ENCODE measurements around the gene EZH1. TPM values are rescaled to one million over a fixed set of nuclear protein-coding genes. Genes with fewer than 3 reads are reported as not detected.

Gene EZH1
- total RNA-seq, 6 donors from 2014 or later, result 30.7 to 122 (median 55.0) TPM

- 75 to 83% methylated on average over 3 of the region's 3 CpGs for WGBS, 2 donors
- H3K4me3 ChIP-seq, result no peak overlapping the region
- H3K4me1 ChIP-seq, result peaks cover 14 to 29% (median 20%) of the 10 kb centered on the region in 4 donors
- H3K9me3 ChIP-seq, result no peaks in the 10 kb centered on the region
- peaks cover 22 to 54% (median 36%) of the 10 kb centered on the region in 4 donors for H3K36me3 ChIP-seq
- TF ChIP-seq POLR2AphosphoS5 (IDR thresholded peaks at IDR 0.05) (no peak), POLR2A (IDR thresholded peaks at IDR 0.05) (no peak), EP300 (IDR thresholded peaks at IDR 0.05) (no peak)
- TF ChIP-seq, protein P1, sequence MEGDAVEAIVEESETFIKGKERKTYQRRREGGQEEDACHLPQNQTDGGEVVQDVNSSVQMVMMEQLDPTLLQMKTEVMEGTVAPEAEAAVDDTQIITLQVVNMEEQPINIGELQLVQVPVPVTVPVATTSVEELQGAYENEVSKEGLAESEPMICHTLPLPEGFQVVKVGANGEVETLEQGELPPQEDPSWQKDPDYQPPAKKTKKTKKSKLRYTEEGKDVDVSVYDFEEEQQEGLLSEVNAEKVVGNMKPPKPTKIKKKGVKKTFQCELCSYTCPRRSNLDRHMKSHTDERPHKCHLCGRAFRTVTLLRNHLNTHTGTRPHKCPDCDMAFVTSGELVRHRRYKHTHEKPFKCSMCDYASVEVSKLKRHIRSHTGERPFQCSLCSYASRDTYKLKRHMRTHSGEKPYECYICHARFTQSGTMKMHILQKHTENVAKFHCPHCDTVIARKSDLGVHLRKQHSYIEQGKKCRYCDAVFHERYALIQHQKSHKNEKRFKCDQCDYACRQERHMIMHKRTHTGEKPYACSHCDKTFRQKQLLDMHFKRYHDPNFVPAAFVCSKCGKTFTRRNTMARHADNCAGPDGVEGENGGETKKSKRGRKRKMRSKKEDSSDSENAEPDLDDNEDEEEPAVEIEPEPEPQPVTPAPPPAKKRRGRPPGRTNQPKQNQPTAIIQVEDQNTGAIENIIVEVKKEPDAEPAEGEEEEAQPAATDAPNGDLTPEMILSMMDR (IDR thresholded peaks at IDR 0.05), result no peak
- no peak overlapping the region for H3K27ac ChIP-seq
- peaks cover 0 to 42% (median 10%) of the 10 kb centered on the region in 4 donors for H3K27me3 ChIP-seq
- DNase-seq, result no peak
- no peak for ATAC-seq (ENCODE audit: low FRiP score in 2 of 2)
Observed at GRCh38 chr17:42779304-42779935, 34.6 kb upstream of the EZH1 start.

- no peak overlapping the region for H3K27ac ChIP-seq
- 96 to 100% methylated on average over 3 to 5 of the region's 5 CpGs for WGBS, 2 donors
Observed at GRCh38 chr17:42778570-42778969, 33.7 kb upstream of the EZH1 start.

GRCh38 chr17:42775534-42776098 is 30.8 kb upstream of the EZH1 start:
- peaks cover 22 to 54% (median 36%) of the 10 kb centered on the region in 4 donors for H3K36me3 ChIP-seq
- 63 to 64% methylated on average over 3 of the region's 3 CpGs for WGBS, 2 donors
- TF ChIP-seq POLR2A (IDR thresholded peaks at IDR 0.05), result no peak
- TF ChIP-seq POLR2AphosphoS5 (IDR thresholded peaks at IDR 0.05), result no peak
- no peak for TF ChIP-seq EP300 (IDR thresholded peaks at IDR 0.05)
- TF ChIP-seq, protein P1 (IDR thresholded peaks at IDR 0.05), result no peak
- peaks cover 0 to 4% (median 1%) of the 10 kb centered on the region in 4 donors for H3K27me3 ChIP-seq
- H3K4me1 ChIP-seq, result peaks cover 16 to 38% (median 21%) of the 10 kb centered on the region in 4 donors
- no peaks in the 10 kb centered on the region for H3K9me3 ChIP-seq
- no peak overlapping the region for H3K4me3 ChIP-seq
- H3K27ac ChIP-seq, result no peak overlapping the region
- DNase-seq (no peak), ATAC-seq (ENCODE audit: low FRiP score in 2 of 2) (no peak)

More at GRCh38 chr17:42778570-42778969, 33.7 kb upstream of the EZH1 start:
- Histone ChIP-seq H3K36me3 (peaks cover 22 to 54% (median 36%) of the 10 kb centered on the region in 4 donors), H3K4me3 (no peak overlapping the region), H3K27me3 (peaks cover 0 to 33% (median 9%) of the 10 kb centered on the region in 4 donors), H3K4me1 (peaks cover 20 to 36% (median 23%) of the 10 kb centered on the region in 4 donors), H3K9me3 (no peaks in the 10 kb centered on the region)
- DNase-seq (no peak), ATAC-seq (ENCODE audit: low FRiP score in 2 of 2) (no peak)
- TF ChIP-seq POLR2AphosphoS5 (IDR thresholded peaks at IDR 0.05) (no peak), POLR2A (IDR thresholded peaks at IDR 0.05) (no peak), EP300 (IDR thresholded peaks at IDR 0.05) (no peak)
- TF ChIP-seq, protein P1 (IDR thresholded peaks at IDR 0.05), result no peak

GRCh38 chr17:42774066-42774745 is 29.4 kb upstream of the EZH1 start:
- H3K27me3 ChIP-seq, result no peaks in the 10 kb centered on the region
- H3K27ac ChIP-seq, result peak overlapping the region in 3 of 4 donors; percentile 82 to 91 (median 89)
- H3K4me3 ChIP-seq, result peak overlapping the region; percentile 79 to 85 (median 80)
- TF ChIP-seq EP300 (IDR thresholded peaks at IDR 0.05) (no peak), POLR2AphosphoS5 (IDR thresholded peaks at IDR 0.05) (no peak), POLR2A (IDR thresholded peaks at IDR 0.05) (no peak)
- TF ChIP-seq, protein P1 (IDR thresholded peaks at IDR 0.05), result no peak
- H3K36me3 ChIP-seq, result peaks cover 22 to 46% (median 31%) of the 10 kb centered on the region in 4 donors
- no peak for ATAC-seq (ENCODE audit: low FRiP score in 2 of 2)
- peaks cover 10 to 25% (median 14%) of the 10 kb centered on the region in 4 donors for H3K4me1 ChIP-seq
- no peaks in the 10 kb centered on the region for H3K9me3 ChIP-seq
- 66 to 74% methylated on average over 3 of the region's 3 CpGs for WGBS, 2 donors
- DNase-seq, result no peak

Data from upper lobe of left lung (tissue), 6 donors.